ENCODE data around the gene PRPF19. TPM values are rescaled to one million over a fixed set of nuclear protein-coding genes. Genes with fewer than 3 reads are reported as not detected.

PRPF19 gene
- total RNA-seq, 1 experiment from 2014 or later: 116 TPM

DNA sequence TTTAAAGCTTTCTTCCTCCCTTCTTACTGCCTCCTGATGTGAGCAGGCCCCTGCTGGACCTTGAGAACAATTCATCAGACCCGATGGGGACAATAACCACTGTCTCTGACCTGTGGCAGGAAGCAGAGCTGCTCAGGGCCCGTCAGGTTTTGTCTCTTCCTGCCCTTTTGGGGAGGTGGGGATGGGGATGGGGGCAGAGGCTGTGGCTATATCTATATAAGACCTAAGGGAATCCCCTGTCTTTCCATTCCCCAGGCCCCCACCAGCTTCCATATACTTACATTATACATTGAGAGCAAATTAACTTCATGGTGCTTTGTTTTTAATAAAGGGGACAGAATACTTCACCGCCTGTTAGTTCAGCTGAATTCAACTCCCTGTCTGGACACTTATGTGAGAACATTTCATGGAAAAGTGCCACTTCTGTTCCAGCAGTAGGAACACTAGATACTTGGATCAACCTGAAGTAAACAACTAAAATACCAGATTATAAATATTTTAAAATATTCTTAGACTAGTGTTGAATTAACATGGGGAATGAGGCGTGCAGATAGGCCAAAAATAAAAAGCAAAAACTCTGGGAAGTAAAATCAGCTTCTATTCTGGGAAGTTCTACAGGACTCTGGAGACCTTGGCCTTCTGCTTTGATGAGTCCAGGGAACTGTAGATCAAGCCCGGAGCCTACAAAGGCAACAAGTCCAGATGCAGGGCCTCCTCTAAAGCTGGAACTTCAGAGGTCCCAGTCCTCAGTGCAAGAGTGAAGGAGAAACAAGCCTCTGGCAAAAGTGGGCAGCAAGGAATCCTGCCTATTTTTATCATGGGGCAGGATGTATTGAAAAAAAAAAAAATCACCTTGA lies 27.9 kb downstream of the PRPF19 start:
- DNase-seq (ENCODE audit: low spot score): no peak
- ChIA-PET CTCF (interaction anchor here (0.6 to 2.3 kb wide), 3 partner anchors 9 to 47 kb away, joined by 3 to 10 read pairs (median 5); no protein-coding TSS in a partner anchor), POLR2A (no interaction called here)
- Mint-ChIP-seq H3K4me3 (no peak overlapping the region), H3K4me1 (peaks cover 2% of the 10 kb centered on the region), H3K36me3 (no peaks in the 10 kb centered on the region), H3K9me3 (no peaks in the 10 kb centered on the region), H3K27me3 (ENCODE audit: low read depth) (no peaks in the 10 kb centered on the region), H3K27ac (no peak overlapping the region)
- TF ChIP-seq TP53 (CRISPR knock-in tag; IDR thresholded peaks at IDR 0.05): no peak
- no peak for TF ChIP-seq CREB1 (CRISPR knock-in tag; IDR thresholded peaks at IDR 0.05)
- TF ChIP-seq TCF7 (CRISPR knock-in tag; IDR thresholded peaks at IDR 0.05; ENCODE audit: low read depth): no peak
- no peak for TF ChIP-seq TEAD1 (CRISPR knock-in tag; IDR thresholded peaks at IDR 0.05)
- no peak for TF ChIP-seq HMGA2 (CRISPR knock-in tag; IDR thresholded peaks at IDR 0.05)
- TF ChIP-seq, protein P1, sequence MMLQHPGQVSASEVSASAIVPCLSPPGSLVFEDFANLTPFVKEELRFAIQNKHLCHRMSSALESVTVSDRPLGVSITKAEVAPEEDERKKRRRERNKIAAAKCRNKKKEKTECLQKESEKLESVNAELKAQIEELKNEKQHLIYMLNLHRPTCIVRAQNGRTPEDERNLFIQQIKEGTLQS (CRISPR knock-in tag; conservative IDR thresholded peaks at IDR 0.05): no peak
- TF ChIP-seq, protein P2, sequence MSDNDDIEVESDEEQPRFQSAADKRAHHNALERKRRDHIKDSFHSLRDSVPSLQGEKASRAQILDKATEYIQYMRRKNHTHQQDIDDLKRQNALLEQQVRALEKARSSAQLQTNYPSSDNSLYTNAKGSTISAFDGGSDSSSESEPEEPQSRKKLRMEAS (CRISPR knock-in tag; IDR thresholded peaks at IDR 0.05): no peak
- TF ChIP-seq, protein P3, sequence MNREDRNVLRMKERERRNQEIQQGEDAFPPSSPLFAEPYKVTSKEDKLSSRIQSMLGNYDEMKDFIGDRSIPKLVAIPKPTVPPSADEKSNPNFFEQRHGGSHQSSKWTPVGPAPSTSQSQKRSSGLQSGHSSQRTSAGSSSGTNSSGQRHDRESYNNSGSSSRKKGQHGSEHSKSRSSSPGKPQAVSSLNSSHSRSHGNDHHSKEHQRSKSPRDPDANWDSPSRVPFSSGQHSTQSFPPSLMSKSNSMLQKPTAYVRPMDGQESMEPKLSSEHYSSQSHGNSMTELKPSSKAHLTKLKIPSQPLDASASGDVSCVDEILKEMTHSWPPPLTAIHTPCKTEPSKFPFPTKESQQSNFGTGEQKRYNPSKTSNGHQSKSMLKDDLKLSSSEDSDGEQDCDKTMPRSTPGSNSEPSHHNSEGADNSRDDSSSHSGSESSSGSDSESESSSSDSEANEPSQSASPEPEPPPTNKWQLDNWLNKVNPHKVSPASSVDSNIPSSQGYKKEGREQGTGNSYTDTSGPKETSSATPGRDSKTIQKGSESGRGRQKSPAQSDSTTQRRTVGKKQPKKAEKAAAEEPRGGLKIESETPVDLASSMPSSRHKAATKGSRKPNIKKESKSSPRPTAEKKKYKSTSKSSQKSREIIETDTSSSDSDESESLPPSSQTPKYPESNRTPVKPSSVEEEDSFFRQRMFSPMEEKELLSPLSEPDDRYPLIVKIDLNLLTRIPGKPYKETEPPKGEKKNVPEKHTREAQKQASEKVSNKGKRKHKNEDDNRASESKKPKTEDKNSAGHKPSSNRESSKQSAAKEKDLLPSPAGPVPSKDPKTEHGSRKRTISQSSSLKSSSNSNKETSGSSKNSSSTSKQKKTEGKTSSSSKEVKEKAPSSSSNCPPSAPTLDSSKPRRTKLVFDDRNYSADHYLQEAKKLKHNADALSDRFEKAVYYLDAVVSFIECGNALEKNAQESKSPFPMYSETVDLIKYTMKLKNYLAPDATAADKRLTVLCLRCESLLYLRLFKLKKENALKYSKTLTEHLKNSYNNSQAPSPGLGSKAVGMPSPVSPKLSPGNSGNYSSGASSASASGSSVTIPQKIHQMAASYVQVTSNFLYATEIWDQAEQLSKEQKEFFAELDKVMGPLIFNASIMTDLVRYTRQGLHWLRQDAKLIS (CRISPR knock-in tag; IDR thresholded peaks at IDR 0.05; ENCODE audit: borderline replicate concordance): no peak
- TF ChIP-seq NR2C2 (CRISPR knock-in tag; IDR thresholded peaks at IDR 0.05): no peak
- no peak for TF ChIP-seq JUN (CRISPR knock-in tag; IDR thresholded peaks at IDR 0.05)
- TF ChIP-seq ETV6 (CRISPR knock-in tag; IDR thresholded peaks at IDR 0.05): no peak
- TF ChIP-seq, protein P4, sequence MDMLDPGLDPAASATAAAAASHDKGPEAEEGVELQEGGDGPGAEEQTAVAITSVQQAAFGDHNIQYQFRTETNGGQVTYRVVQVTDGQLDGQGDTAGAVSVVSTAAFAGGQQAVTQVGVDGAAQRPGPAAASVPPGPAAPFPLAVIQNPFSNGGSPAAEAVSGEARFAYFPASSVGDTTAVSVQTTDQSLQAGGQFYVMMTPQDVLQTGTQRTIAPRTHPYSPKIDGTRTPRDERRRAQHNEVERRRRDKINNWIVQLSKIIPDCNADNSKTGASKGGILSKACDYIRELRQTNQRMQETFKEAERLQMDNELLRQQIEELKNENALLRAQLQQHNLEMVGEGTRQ (CRISPR knock-in tag; IDR thresholded peaks at IDR 0.05): no peak
- TF ChIP-seq, protein P5, sequence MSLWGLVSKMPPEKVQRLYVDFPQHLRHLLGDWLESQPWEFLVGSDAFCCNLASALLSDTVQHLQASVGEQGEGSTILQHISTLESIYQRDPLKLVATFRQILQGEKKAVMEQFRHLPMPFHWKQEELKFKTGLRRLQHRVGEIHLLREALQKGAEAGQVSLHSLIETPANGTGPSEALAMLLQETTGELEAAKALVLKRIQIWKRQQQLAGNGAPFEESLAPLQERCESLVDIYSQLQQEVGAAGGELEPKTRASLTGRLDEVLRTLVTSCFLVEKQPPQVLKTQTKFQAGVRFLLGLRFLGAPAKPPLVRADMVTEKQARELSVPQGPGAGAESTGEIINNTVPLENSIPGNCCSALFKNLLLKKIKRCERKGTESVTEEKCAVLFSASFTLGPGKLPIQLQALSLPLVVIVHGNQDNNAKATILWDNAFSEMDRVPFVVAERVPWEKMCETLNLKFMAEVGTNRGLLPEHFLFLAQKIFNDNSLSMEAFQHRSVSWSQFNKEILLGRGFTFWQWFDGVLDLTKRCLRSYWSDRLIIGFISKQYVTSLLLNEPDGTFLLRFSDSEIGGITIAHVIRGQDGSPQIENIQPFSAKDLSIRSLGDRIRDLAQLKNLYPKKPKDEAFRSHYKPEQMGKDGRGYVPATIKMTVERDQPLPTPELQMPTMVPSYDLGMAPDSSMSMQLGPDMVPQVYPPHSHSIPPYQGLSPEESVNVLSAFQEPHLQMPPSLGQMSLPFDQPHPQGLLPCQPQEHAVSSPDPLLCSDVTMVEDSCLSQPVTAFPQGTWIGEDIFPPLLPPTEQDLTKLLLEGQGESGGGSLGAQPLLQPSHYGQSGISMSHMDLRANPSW (CRISPR knock-in tag; conservative IDR thresholded peaks at IDR 0.05; ENCODE audit: low read depth): no peak
- TF ChIP-seq SOX15 (CRISPR knock-in tag; IDR thresholded peaks at IDR 0.05): no peak
- TF ChIP-seq, protein P6, sequence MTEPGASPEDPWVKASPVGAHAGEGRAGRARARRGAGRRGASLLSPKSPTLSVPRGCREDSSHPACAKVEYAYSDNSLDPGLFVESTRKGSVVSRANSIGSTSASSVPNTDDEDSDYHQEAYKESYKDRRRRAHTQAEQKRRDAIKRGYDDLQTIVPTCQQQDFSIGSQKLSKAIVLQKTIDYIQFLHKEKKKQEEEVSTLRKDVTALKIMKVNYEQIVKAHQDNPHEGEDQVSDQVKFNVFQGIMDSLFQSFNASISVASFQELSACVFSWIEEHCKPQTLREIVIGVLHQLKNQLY (CRISPR knock-in tag; IDR thresholded peaks at IDR 0.05): no peak
- no peak for ATAC-seq

DNA sequence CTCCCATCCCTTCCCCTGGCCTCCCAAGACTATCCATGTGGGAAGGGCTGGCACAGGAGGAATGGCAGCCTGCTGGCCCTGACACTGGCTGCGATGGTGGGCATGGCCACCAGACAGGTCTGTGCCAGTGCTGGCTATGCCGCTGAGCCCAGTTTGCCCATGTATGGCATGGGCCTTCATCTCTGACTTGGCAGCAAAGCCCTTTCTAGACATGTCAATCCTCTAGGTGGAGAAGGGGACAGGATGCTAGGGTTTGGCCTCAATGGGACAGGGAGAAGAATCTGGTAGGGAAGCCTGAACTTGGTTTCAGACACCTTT lies 30.3 kb downstream of the PRPF19 start:
- Mint-ChIP-seq H3K27ac (no peak overlapping the region), H3K36me3 (no peaks in the 10 kb centered on the region), H3K4me3 (no peak overlapping the region), H3K9me3 (no peaks in the 10 kb centered on the region), H3K27me3 (ENCODE audit: low read depth) (no peaks in the 10 kb centered on the region), H3K4me1 (peaks cover 8% of the 10 kb centered on the region)
- POLR2A ChIA-PET: no interaction called here
- TF ChIP-seq ZNF396 (CRISPR knock-in tag; IDR thresholded peaks at IDR 0.05; ENCODE audit: borderline replicate concordance) (no peak), ESRRA (CRISPR knock-in tag; IDR thresholded peaks at IDR 0.05; ENCODE audit: borderline replicate concordance) (no peak), TEAD4 (CRISPR knock-in tag; IDR thresholded peaks at IDR 0.05) (no peak), JUN (CRISPR knock-in tag; IDR thresholded peaks at IDR 0.05) (no peak), TP53 (CRISPR knock-in tag; IDR thresholded peaks at IDR 0.05) (no peak), NR1H2 (CRISPR knock-in tag; IDR thresholded peaks at IDR 0.05) (no peak)
- TF ChIP-seq, protein P7, sequence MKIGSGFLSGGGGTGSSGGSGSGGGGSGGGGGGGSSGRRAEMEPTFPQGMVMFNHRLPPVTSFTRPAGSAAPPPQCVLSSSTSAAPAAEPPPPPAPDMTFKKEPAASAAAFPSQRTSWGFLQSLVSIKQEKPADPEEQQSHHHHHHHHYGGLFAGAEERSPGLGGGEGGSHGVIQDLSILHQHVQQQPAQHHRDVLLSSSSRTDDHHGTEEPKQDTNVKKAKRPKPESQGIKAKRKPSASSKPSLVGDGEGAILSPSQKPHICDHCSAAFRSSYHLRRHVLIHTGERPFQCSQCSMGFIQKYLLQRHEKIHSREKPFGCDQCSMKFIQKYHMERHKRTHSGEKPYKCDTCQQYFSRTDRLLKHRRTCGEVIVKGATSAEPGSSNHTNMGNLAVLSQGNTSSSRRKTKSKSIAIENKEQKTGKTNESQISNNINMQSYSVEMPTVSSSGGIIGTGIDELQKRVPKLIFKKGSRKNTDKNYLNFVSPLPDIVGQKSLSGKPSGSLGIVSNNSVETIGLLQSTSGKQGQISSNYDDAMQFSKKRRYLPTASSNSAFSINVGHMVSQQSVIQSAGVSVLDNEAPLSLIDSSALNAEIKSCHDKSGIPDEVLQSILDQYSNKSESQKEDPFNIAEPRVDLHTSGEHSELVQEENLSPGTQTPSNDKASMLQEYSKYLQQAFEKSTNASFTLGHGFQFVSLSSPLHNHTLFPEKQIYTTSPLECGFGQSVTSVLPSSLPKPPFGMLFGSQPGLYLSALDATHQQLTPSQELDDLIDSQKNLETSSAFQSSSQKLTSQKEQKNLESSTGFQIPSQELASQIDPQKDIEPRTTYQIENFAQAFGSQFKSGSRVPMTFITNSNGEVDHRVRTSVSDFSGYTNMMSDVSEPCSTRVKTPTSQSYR (CRISPR knock-in tag; IDR thresholded peaks at IDR 0.05): no peak
- DNase-seq (ENCODE audit: low spot score) (no peak), ATAC-seq (no peak)
- CTCF ChIA-PET: interaction anchor here (0.5 to 1.7 kb wide), 2 partner anchors 11 to 102 kb away, joined by 3 to 7 read pairs; no protein-coding TSS in a partner anchor
